Cardiac muscle cell (in vitro differentiated cells and primary cell): ENCODE data around the gene ZBTB42. TPM values are rescaled to one million over a fixed set of nuclear protein-coding genes. Genes with fewer than 3 reads are reported as not detected.

Experiments used
- DNase-seq, 2 donors: peaks; one replicate each; pipeline versions ENCODE4 v3.0.0 to v3.0.0-alpha.2; 2010 to 2017; ENCODE audit warnings: low read depth in 1 of 2, low spot score in 1 of 2
- H3K27ac ChIP-seq: fragments of 200-600 bp; sonication (generic); 2 replicates; pipeline ENCODE4 v1.5.1; 2016
- H3K27me3 ChIP-seq: fragments of 200-600 bp; sonication (generic); 2 replicates; pipeline ENCODE4 v1.6.0; 2016; ENCODE audit warnings: control low read depth
- H3K36me3 ChIP-seq: fragments of 200-600 bp; sonication (generic); 2 replicates; pipeline ENCODE4 v1.5.1; 2016; ENCODE audit warnings: control low read depth
- H3K4me1 ChIP-seq: fragments of 200-600 bp; sonication (generic); 2 replicates; pipeline ENCODE4 v1.8.1; 2017; ENCODE audit warnings: low read depth, mild to moderate bottlenecking, mixed run types
- H3K4me3 ChIP-seq: fragments of 200-600 bp; sonication (generic); 2 replicates; pipeline ENCODE4 v1.5.1; 2016; ENCODE audit warnings: mild to moderate bottlenecking
- H3K9me3 ChIP-seq: fragments of 200-600 bp; sonication (generic); 2 replicates; pipeline ENCODE4 v1.5.1; 2017; ENCODE audit warnings: low read depth, mild to moderate bottlenecking, control low read depth
- CTCF ChIP-seq: IDR thresholded peaks from 2 replicates; pipeline ENCODE4 v1.5.1; 2012; ENCODE audit warnings: low read depth, mild to moderate bottlenecking, low read length
- polyA plus RNA-seq: library from polyadenylated mRNA; unstranded; fragments of >200 nt; fragmentation: Nextera tagmentation; extraction: Ambion mirVana; gene quantifications from 2 replicates; pipeline ENCODE4 v1.2.1, GENCODE V29; 2016
- total RNA-seq: library from RNA; depleted of rRNA; stranded (reverse); fragments of >200 nt; gene quantifications from 2 replicates; pipeline ENCODE4 v1.2.3, GENCODE V29; 2016

The ZBTB42 gene
- total and polyA plus RNA-seq, 2 experiments from 2014 or later = 9.6 to 26.4 TPM

- H3K4me3 ChIP-seq = no peak overlapping the region
- H3K27ac ChIP-seq = no peak overlapping the region
- no peaks in the 10 kb centered on the region for H3K27me3 ChIP-seq
- no peaks in the 10 kb centered on the region for H3K9me3 ChIP-seq
- H3K4me1 ChIP-seq = peaks cover 22% of the 10 kb centered on the region
- TF ChIP-seq CTCF = no peak
- DNase-seq = no peak
- peaks cover 26% of the 10 kb centered on the region for H3K36me3 ChIP-seq
Observed at GRCh38 chr14:104771918-104772706, 28.8 kb upstream of the ZBTB42 start.

GRCh38 chr14:104772707-104773504 is 28.0 kb upstream of the ZBTB42 start:
- H3K36me3 ChIP-seq = peaks cover 26% of the 10 kb centered on the region

GRCh38 chr14:104773505-104774452 is 27.1 kb upstream of the ZBTB42 start:
- no peak for TF ChIP-seq CTCF
- DNase-seq = no peak
- Histone ChIP-seq H3K27me3 (no peaks in the 10 kb centered on the region), H3K4me3 (no peak overlapping the region), H3K4me1 (peaks cover 25% of the 10 kb centered on the region), H3K9me3 (no peaks in the 10 kb centered on the region), H3K27ac (peak overlapping the region; percentile 17), H3K36me3 (peaks cover 26% of the 10 kb centered on the region)

More at GRCh38 chr14:104772707-104773504, 28.0 kb upstream of the ZBTB42 start:
- DNase-seq = no peak
- Histone ChIP-seq H3K27me3 (no peaks in the 10 kb centered on the region), H3K27ac (peak overlapping the region; percentile 17), H3K4me3 (no peak overlapping the region), H3K4me1 (peaks cover 25% of the 10 kb centered on the region), H3K9me3 (no peaks in the 10 kb centered on the region)
- TF ChIP-seq CTCF = no peak

- Histone ChIP-seq H3K27me3 (no peaks in the 10 kb centered on the region), H3K4me3 (no peak overlapping the region), H3K4me1 (peaks cover 17% of the 10 kb centered on the region), H3K27ac (no peak overlapping the region), H3K9me3 (no peaks in the 10 kb centered on the region), H3K36me3 (peaks cover 26% of the 10 kb centered on the region)
- TF ChIP-seq CTCF = no peak
- DNase-seq = no peak
Observed at GRCh38 chr14:104774453-104775072, 26.3 kb upstream of the ZBTB42 start.

- H3K36me3 ChIP-seq = peaks cover 26% of the 10 kb centered on the region
- no peaks in the 10 kb centered on the region for H3K9me3 ChIP-seq
- no peaks in the 10 kb centered on the region for H3K27me3 ChIP-seq
- H3K4me1 ChIP-seq = peaks cover 12% of the 10 kb centered on the region
- no peak overlapping the region for H3K27ac ChIP-seq
- DNase-seq = no peak
- TF ChIP-seq CTCF = no peak
- no peak overlapping the region for H3K4me3 ChIP-seq
Observed at GRCh38 chr14:104775073-104775489, 25.8 kb upstream of the ZBTB42 start.
